ENCODE measurements around the gene MDP1.
A peak's percentile ranks its signal among the peaks of the same experiment; 100 is the strongest.
"Not testable (repeated sequence)": the region's sequence is repeated elsewhere in the genome, so short reads cannot be mapped to it uniquely, and the experiment has no call there.

Gene MDP1

GRCh38 chr14:24231263-24232120 lies 15.6 kb upstream of the MDP1 start:
- in situ Hi-C loops (cut with MboI; ENCODE audit: low sequenced_read_pairs), result no loop called here
- H3K4me1 ChIP-seq, result peaks cover 19% of the 10 kb centered on the region
- H3K9me3 ChIP-seq, result no peaks in the 10 kb centered on the region
- H3K4me3 ChIP-seq, result peak overlapping the region; percentile 71
- H3K36me3 ChIP-seq (replicated peaks), result peaks cover 36% of the 10 kb centered on the region
- H3K27me3 ChIP-seq (ENCODE audit: low read depth), result no peaks in the 10 kb centered on the region
- DNase-seq (ENCODE audit: low spot score in 2 of 2), result peak in 1 of 2 experiments; percentile 28

- no peaks in the 10 kb centered on the region for H3K9me3 ChIP-seq
- peaks cover 20% of the 10 kb centered on the region for H3K36me3 ChIP-seq (replicated peaks)
- H3K4me1 ChIP-seq, result peaks cover 17% of the 10 kb centered on the region
- DNase-seq (ENCODE audit: low spot score in 2 of 2), result no peak
- H3K27me3 ChIP-seq (ENCODE audit: low read depth), result no peaks in the 10 kb centered on the region
- no peak overlapping the region for H3K4me3 ChIP-seq
- in situ Hi-C loops (cut with MboI; ENCODE audit: low sequenced_read_pairs), result no loop called here
These were observed 13.0 kb upstream of the MDP1 start for GRCh38 chr14:24228902-24229301.

GRCh38 chr14:24226473-24226872 lies 10.6 kb upstream of the MDP1 start:
- in situ Hi-C loops (cut with MboI; ENCODE audit: low sequenced_read_pairs), result no loop called here
- peaks cover 20% of the 10 kb centered on the region for H3K36me3 ChIP-seq (replicated peaks)
- H3K9me3 ChIP-seq, result no peaks in the 10 kb centered on the region
- H3K4me1 ChIP-seq, result peaks cover 9% of the 10 kb centered on the region
- H3K27me3 ChIP-seq (ENCODE audit: low read depth), result no peaks in the 10 kb centered on the region
- no peak overlapping the region for H3K4me3 ChIP-seq
- no peak for DNase-seq (ENCODE audit: low spot score in 2 of 2)

- in situ Hi-C loops (cut with MboI; ENCODE audit: low sequenced_read_pairs), result no loop called here
- H3K27me3 ChIP-seq (ENCODE audit: low read depth), result no peaks in the 10 kb centered on the region
These were observed 8.8 kb upstream of the MDP1 start for GRCh38 chr14:24224618-24225071.

GRCh38 chr14:24222987-24223386 lies 7.1 kb upstream of the MDP1 start:
- H3K36me3 ChIP-seq (replicated peaks), result peaks cover 17% of the 10 kb centered on the region
- H3K9me3 ChIP-seq; in situ Hi-C loops (cut with MboI; ENCODE audit: low sequenced_read_pairs); H3K4me3 ChIP-seq; H3K4me1 ChIP-seq; H3K27me3 ChIP-seq (ENCODE audit: low read depth); DNase-seq (ENCODE audit: low spot score in 2 of 2): not testable (repeated sequence)

More at GRCh38 chr14:24224618-24225071, 8.8 kb upstream of the MDP1 start:
- Histone ChIP-seq H3K9me3 (no peaks in the 10 kb centered on the region), H3K4me1 (peaks cover 5% of the 10 kb centered on the region), H3K4me3 (no peak overlapping the region), H3K36me3 (replicated peaks) (peaks cover 20% of the 10 kb centered on the region)
- no peak for DNase-seq (ENCODE audit: low spot score in 2 of 2)

GRCh38 chr14:24219521-24219920 lies 3.7 kb upstream of the MDP1 start:
- H3K27me3 ChIP-seq (ENCODE audit: low read depth), result no peaks in the 10 kb centered on the region
- no peak for DNase-seq (ENCODE audit: low spot score in 2 of 2)
- H3K4me1 ChIP-seq, result no peaks in the 10 kb centered on the region
- no peaks in the 10 kb centered on the region for H3K9me3 ChIP-seq
- H3K4me3 ChIP-seq, result no peak overlapping the region
- H3K36me3 ChIP-seq (replicated peaks), result peaks cover 8% of the 10 kb centered on the region; the same call in 1 of the 2 replicates
- in situ Hi-C loops (cut with MboI; ENCODE audit: low sequenced_read_pairs), result no loop called here

- Histone ChIP-seq H3K36me3 (replicated peaks) (peaks cover 6% of the 10 kb centered on the region; the same call in 1 of the 2 replicates), H3K4me3 (no peak overlapping the region), H3K27me3 (ENCODE audit: low read depth) (no peaks in the 10 kb centered on the region), H3K9me3 (no peaks in the 10 kb centered on the region), H3K4me1 (peaks cover 2% of the 10 kb centered on the region)
- in situ Hi-C loops (cut with MboI; ENCODE audit: low sequenced_read_pairs), result no loop called here
- no peak for DNase-seq (ENCODE audit: low spot score in 2 of 2)
These were observed 3.2 kb upstream of the MDP1 start for GRCh38 chr14:24219080-24219479.

GRCh38 chr14:24216876-24217275 lies 1.0 kb upstream of the MDP1 start:
- H3K9me3 ChIP-seq; H3K4me3 ChIP-seq; H3K4me1 ChIP-seq; DNase-seq (ENCODE audit: low spot score in 2 of 2); in situ Hi-C loops (cut with MboI; ENCODE audit: low sequenced_read_pairs); H3K27me3 ChIP-seq (ENCODE audit: low read depth): not testable (repeated sequence)
- H3K36me3 ChIP-seq (replicated peaks), result peaks cover 12% of the 10 kb centered on the region; the same call in 1 of the 2 replicates

- in situ Hi-C loops (cut with MboI; ENCODE audit: low sequenced_read_pairs), result no loop called here
- no peaks in the 10 kb centered on the region for H3K9me3 ChIP-seq
These were observed 456 bp upstream of the MDP1 start for GRCh38 chr14:24216345-24216699.

GRCh38 chr14:24213866-24214662 lies 1.8 kb downstream of the MDP1 start:
- H3K36me3 ChIP-seq (replicated peaks), result peaks cover 34% of the 10 kb centered on the region
- H3K9me3 ChIP-seq, result no peaks in the 10 kb centered on the region
- in situ Hi-C loops (cut with MboI; ENCODE audit: low sequenced_read_pairs), result no loop called here
- H3K4me3 ChIP-seq, result peak overlapping the region; percentile 63
- H3K27me3 ChIP-seq (ENCODE audit: low read depth), result no peaks in the 10 kb centered on the region
- DNase-seq (ENCODE audit: low spot score in 2 of 2), result no peak
- peaks cover 8% of the 10 kb centered on the region for H3K4me1 ChIP-seq

More at GRCh38 chr14:24216345-24216699, 456 bp upstream of the MDP1 start:
- Histone ChIP-seq H3K36me3 (replicated peaks) (peaks cover 17% of the 10 kb centered on the region), H3K27me3 (ENCODE audit: low read depth) (no peaks in the 10 kb centered on the region), H3K4me3 (no peak overlapping the region; the same call in 1 of the 2 replicates), H3K4me1 (peaks cover 8% of the 10 kb centered on the region)
- DNase-seq (ENCODE audit: low spot score in 2 of 2), result no peak

GRCh38 chr14:24212924-24213865 lies 2.7 kb downstream of the MDP1 start, which contains the start of gene CHMP4A:
Gene CHMP4A (minus strand): TSS chr14:24213488. CDS start chr14:24213439, 49 bp downstream.
- in situ Hi-C loops (cut with MboI; ENCODE audit: low sequenced_read_pairs), result no loop called here
- H3K9me3 ChIP-seq, result no peaks in the 10 kb centered on the region
- peaks cover 8% of the 10 kb centered on the region for H3K4me1 ChIP-seq
- peak within 1 kb of the TSS; percentile 63 for H3K4me3 ChIP-seq
- peak; percentile 95 to 99 for DNase-seq (ENCODE audit: low spot score in 2 of 2)
- H3K36me3 ChIP-seq (replicated peaks), result peaks cover 34% of the 10 kb centered on the region
- H3K27me3 ChIP-seq (ENCODE audit: low read depth), result no peaks in the 10 kb centered on the region

- in situ Hi-C loops (cut with MboI; ENCODE audit: low sequenced_read_pairs), result no loop called here
- H3K9me3 ChIP-seq, result no peaks in the 10 kb centered on the region
- no peak overlapping the region for H3K4me3 ChIP-seq
- peaks cover 8% of the 10 kb centered on the region for H3K4me1 ChIP-seq
- no peaks in the 10 kb centered on the region for H3K27me3 ChIP-seq (ENCODE audit: low read depth)
- no peak for DNase-seq (ENCODE audit: low spot score in 2 of 2)
- peaks cover 45% of the 10 kb centered on the region for H3K36me3 ChIP-seq (replicated peaks)
These were observed 4.6 kb downstream of the MDP1 start for GRCh38 chr14:24211311-24211710.

- no peaks in the 10 kb centered on the region for H3K9me3 ChIP-seq
- DNase-seq (ENCODE audit: low spot score in 2 of 2), result no peak
- in situ Hi-C loops (cut with MboI; ENCODE audit: low sequenced_read_pairs), result no loop called here
- H3K27me3 ChIP-seq (ENCODE audit: low read depth), result no peaks in the 10 kb centered on the region
- H3K4me3 ChIP-seq, result no peak overlapping the region
- peaks cover 5% of the 10 kb centered on the region; the same call in 1 of the 2 replicates for H3K4me1 ChIP-seq
- peaks cover 50% of the 10 kb centered on the region for H3K36me3 ChIP-seq (replicated peaks)
These were observed 8.2 kb downstream of the MDP1 start for GRCh38 chr14:24207625-24208024.

All from HAP-1 (cell line).